SU-DHL-6 (cell line): ENCODE data around the gene DAW1.
"Not testable (repeated sequence)": the region's sequence is repeated elsewhere in the genome, so short reads cannot be mapped to it uniquely, and the experiment has no call there.

Source experiments
- H2AFZ ChIP-seq: fragments of 200-600 bp; sonication (generic); 2 replicates; pipeline ENCODE4 v1.6.1; 2014; ENCODE audit warnings: low read depth, mild to moderate bottlenecking, moderate library complexity, mixed read lengths, antibody characterized with exemption, low read length; ENCODE audit not compliant: severe bottlenecking
- H3F3A ChIP-seq: fragments of 200-600 bp; shearing (Covaris generic); 2 replicates; pipeline ENCODE4 v1.6.0; 2016; ENCODE audit warnings: antibody characterized with exemption, mild to moderate bottlenecking; ENCODE audit not compliant: insufficient read depth
- H3K27ac ChIP-seq: fragments of 200-600 bp; sonication (generic); 2 replicates; pipeline ENCODE4 v1.5.1; 2016; ENCODE audit warnings: low read depth, mild to moderate bottlenecking, low read length, moderate library complexity, mixed read lengths
- H3K27me3 ChIP-seq: fragments of 200-600 bp; sonication (generic), shearing (Covaris generic); 2 replicates; pipeline ENCODE4 v1.6.0; 2014; ENCODE audit warnings: mild to moderate bottlenecking, low read length
- H3K36me3 ChIP-seq: fragments of 200-600 bp; sonication (generic); 2 replicates; pipeline ENCODE4 v1.6.1; 2014; ENCODE audit warnings: mild to moderate bottlenecking, low read length, mixed read lengths
- H3K4me2 ChIP-seq: fragments of 300-600, 200-600 bp; shearing (Covaris generic), sonication (generic); 2 replicates; pipeline ENCODE4 v1.6.0; 2014; ENCODE audit warnings: low read length, low read depth, mild to moderate bottlenecking; ENCODE audit not compliant: poor library complexity, severe bottlenecking
- H3K4me3 ChIP-seq: fragments of 200-600 bp; sonication (generic); 2 replicates; pipeline ENCODE4 v1.5.1; 2014; ENCODE audit warnings: antibody characterized with exemption, low read length, mild to moderate bottlenecking, mixed read lengths; ENCODE audit not compliant: insufficient read depth, poor library complexity, severe bottlenecking
- H3K79me2 ChIP-seq: fragments of 200-600 bp; sonication (generic); 2 replicates; pipeline ENCODE4 v1.6.1; 2014; ENCODE audit warnings: mild to moderate bottlenecking, low read length, moderate library complexity; ENCODE audit not compliant: insufficient read depth
- H3K9ac ChIP-seq: fragments of 200-600 bp; sonication (generic); 2 replicates; pipeline ENCODE4 v1.7.0; 2014; ENCODE audit warnings: mild to moderate bottlenecking, low read length
- H3K9me2 ChIP-seq: fragments of 200-600 bp; sonication (generic); replicated peaks from 2 replicates; pipeline ENCODE4 v1.6.1; 2014; ENCODE audit warnings: low read length; ENCODE audit not compliant: insufficient read depth
- H3K9me3 ChIP-seq: fragments of 200-600 bp; sonication (generic); 2 replicates; pipeline ENCODE4 v1.6.1; 2014; ENCODE audit warnings: low read length, mixed read lengths; ENCODE audit not compliant: insufficient read depth
- H4K20me1 ChIP-seq: fragments of 200-600 bp; sonication (generic); 2 replicates; pipeline ENCODE4 v1.6.1; 2014; ENCODE audit warnings: low read depth, mild to moderate bottlenecking, antibody characterized with exemption, low read length, moderate library complexity, mixed read lengths
- CTCF ChIP-seq: fragments of 200-600 bp; sonication (generic); IDR thresholded peaks from one replicate; pipeline ENCODE4 v1.5.1; 2017; ENCODE audit warnings: antibody characterized with exemption, mild to moderate bottlenecking, low read length, moderate library complexity; ENCODE audit not compliant: insufficient read depth, poor library complexity, severe bottlenecking
- EZH2phosphoT487 ChIP-seq: fragments of 200-600 bp; sonication (generic), shearing (Covaris generic); conservative IDR thresholded peaks from 2 replicates; pipeline ENCODE4 v1.6.1; 2018; ENCODE audit warnings: mild to moderate bottlenecking, antibody characterized with exemption, low read length, moderate library complexity, mixed read lengths

DAW1 gene

GRCh38 chr2:227932001-227932400 lies 60.6 kb downstream of the DAW1 start:
- no peak overlapping the region for H2AFZ ChIP-seq
- H3K27ac ChIP-seq: no peak overlapping the region
- H3K4me3 ChIP-seq: no peak overlapping the region
- H3K79me2 ChIP-seq: no peaks in the 10 kb centered on the region
- no peaks in the 10 kb centered on the region for H3F3A ChIP-seq
- H4K20me1 ChIP-seq: no peaks in the 10 kb centered on the region
- H3K9me2 ChIP-seq: no peaks in the 10 kb centered on the region
- H3K36me3 ChIP-seq: no peaks in the 10 kb centered on the region
- no peaks in the 10 kb centered on the region for H3K9me3 ChIP-seq
- H3K9ac ChIP-seq: no peak overlapping the region
- no peaks in the 10 kb centered on the region for H3K27me3 ChIP-seq
- TF ChIP-seq CTCF (no peak), EZH2phosphoT487 (no peak)
- no peak overlapping the region for H3K4me2 ChIP-seq

- H2AFZ ChIP-seq: no peak overlapping the region
- no peaks in the 10 kb centered on the region for H3K79me2 ChIP-seq
- no peaks in the 10 kb centered on the region for H3F3A ChIP-seq
- no peaks in the 10 kb centered on the region for H3K36me3 ChIP-seq
- TF ChIP-seq EZH2phosphoT487: no peak
- TF ChIP-seq CTCF: no peak
- H3K9me3 ChIP-seq: no peaks in the 10 kb centered on the region
- no peaks in the 10 kb centered on the region for H3K27me3 ChIP-seq
- H3K9me2 ChIP-seq: no peaks in the 10 kb centered on the region
- no peaks in the 10 kb centered on the region for H4K20me1 ChIP-seq
- H3K9ac ChIP-seq: no peak overlapping the region
- no peak overlapping the region for H3K4me2 ChIP-seq
- no peak overlapping the region for H3K27ac ChIP-seq
- no peak overlapping the region for H3K4me3 ChIP-seq
Measured at GRCh38 chr2:227932403-227932802, 61.0 kb downstream of the DAW1 start.

- H3K9ac ChIP-seq: no peak overlapping the region
- H3K27ac ChIP-seq: no peak overlapping the region
- H4K20me1 ChIP-seq: no peaks in the 10 kb centered on the region
- no peaks in the 10 kb centered on the region for H3K27me3 ChIP-seq
- H3K9me2 ChIP-seq: no peaks in the 10 kb centered on the region
- no peak overlapping the region for H2AFZ ChIP-seq
- H3F3A ChIP-seq: no peaks in the 10 kb centered on the region
- H3K4me2 ChIP-seq: no peak overlapping the region
- H3K36me3 ChIP-seq: no peaks in the 10 kb centered on the region
- H3K9me3 ChIP-seq: no peaks in the 10 kb centered on the region
- TF ChIP-seq CTCF (no peak), EZH2phosphoT487 (no peak)
- H3K4me3 ChIP-seq: no peak overlapping the region
- no peaks in the 10 kb centered on the region for H3K79me2 ChIP-seq
Measured at GRCh38 chr2:227933884-227934283, 62.5 kb downstream of the DAW1 start.

GRCh38 chr2:227936249-227936648 lies 64.8 kb downstream of the DAW1 start:
- not testable (repeated sequence) for H3K4me2 ChIP-seq, H3K9me3 ChIP-seq, H3K27me3 ChIP-seq, H3F3A ChIP-seq, H3K36me3 ChIP-seq, H3K9ac ChIP-seq, H3K79me2 ChIP-seq, H3K27ac ChIP-seq, H4K20me1 ChIP-seq, H3K4me3 ChIP-seq, H3K9me2 ChIP-seq, H2AFZ ChIP-seq
